Brain microvascular endothelial cell (primary cell): Measurements from ENCODE around the gene GPR162.

Experiments used
- DNase-seq: peaks from one replicate; pipeline ENCODE4 v3.0.0-alpha.2; 2020
- H3K27ac ChIP-seq: fragments of 250-450 bp; sonication (Bioruptor Pico); 2 replicates; pipeline ENCODE4 v1.5.1; 2020; ENCODE audit warnings: mild to moderate bottlenecking, moderate library complexity
- H3K27me3 ChIP-seq: fragments of 250-450 bp; sonication (Bioruptor Pico); replicated peaks from 2 replicates; pipeline ENCODE4 v1.5.1; 2020; ENCODE audit warnings: mild to moderate bottlenecking
- H3K36me3 ChIP-seq: fragments of 250-450 bp; sonication (Bioruptor Pico); replicated peaks from 2 replicates; pipeline ENCODE4 v1.5.1; 2020; ENCODE audit warnings: mild to moderate bottlenecking
- H3K4me3 ChIP-seq: 2 replicates; pipeline ENCODE4 v1.5.1; 2011; ENCODE audit warnings: low read depth, mild to moderate bottlenecking, control low read depth, low read length, moderate library complexity
- in situ Hi-C: cut with HindIII; loops from 2 replicates; pipeline ENCODE4 v1.10.0; 2017; ENCODE audit warnings: low sequenced_read_pairs, low pct_ligation_motif_present
- TF ChIP-seq, protein P1 (sequence below): IDR thresholded peaks from 2 replicates; pipeline ENCODE4 v1.5.1; 2011; ENCODE audit warnings: low read depth, mild to moderate bottlenecking, moderate library complexity, low read length, control low read depth, inconsistent platforms; ENCODE audit errors: missing control alignments

The GPR162 gene

DNA sequence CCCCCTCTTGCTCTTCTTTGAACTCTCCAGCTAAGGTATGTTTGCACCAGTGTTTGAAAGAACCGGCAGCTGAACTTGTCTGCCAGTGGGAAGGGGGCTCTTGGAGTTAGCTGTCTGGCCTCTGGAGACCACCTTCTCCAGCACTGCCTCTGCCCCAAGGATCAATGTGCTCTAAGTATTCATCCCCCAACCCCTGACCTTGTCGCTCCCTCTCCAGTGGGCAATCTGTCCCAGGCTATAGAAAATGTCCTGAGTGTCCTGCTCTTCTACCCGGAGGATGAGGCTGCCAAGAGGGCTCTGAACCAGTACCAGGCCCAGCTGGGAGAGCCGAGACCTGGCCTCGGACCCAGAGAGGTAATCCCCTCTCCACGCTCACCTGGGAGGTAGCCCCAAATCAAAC lies 9.4 kb downstream of the GPR162 start:
- DNase-seq: no peak
- TF ChIP-seq, protein P1, sequence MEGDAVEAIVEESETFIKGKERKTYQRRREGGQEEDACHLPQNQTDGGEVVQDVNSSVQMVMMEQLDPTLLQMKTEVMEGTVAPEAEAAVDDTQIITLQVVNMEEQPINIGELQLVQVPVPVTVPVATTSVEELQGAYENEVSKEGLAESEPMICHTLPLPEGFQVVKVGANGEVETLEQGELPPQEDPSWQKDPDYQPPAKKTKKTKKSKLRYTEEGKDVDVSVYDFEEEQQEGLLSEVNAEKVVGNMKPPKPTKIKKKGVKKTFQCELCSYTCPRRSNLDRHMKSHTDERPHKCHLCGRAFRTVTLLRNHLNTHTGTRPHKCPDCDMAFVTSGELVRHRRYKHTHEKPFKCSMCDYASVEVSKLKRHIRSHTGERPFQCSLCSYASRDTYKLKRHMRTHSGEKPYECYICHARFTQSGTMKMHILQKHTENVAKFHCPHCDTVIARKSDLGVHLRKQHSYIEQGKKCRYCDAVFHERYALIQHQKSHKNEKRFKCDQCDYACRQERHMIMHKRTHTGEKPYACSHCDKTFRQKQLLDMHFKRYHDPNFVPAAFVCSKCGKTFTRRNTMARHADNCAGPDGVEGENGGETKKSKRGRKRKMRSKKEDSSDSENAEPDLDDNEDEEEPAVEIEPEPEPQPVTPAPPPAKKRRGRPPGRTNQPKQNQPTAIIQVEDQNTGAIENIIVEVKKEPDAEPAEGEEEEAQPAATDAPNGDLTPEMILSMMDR: no peak

DNA sequence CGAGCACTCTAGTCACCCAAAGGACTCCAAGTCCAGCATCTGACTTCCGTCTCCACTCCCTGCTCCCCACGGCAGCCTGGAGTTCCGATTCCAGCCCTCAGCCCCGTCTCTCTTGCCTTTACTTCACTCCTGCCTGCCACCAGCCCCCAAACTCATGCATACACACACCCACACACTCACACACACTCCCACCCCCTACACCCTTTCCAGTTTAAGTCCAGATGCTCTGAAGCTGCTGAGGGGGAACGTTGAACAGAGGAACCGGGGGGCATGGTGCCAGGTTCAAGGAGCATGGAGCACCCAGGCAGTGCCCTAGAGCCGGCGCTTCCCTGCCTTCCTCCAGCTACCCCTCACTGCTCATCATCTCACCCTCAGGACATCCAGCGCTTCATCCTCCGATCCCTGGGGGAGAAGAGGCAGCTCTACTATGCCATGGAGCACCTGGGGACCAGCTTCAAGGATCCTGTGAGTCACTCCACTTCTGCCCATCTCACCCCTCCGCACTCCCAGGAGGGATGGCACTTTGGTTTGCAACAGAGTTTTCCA lies 9.9 kb downstream of the GPR162 start:
- in situ Hi-C loops: no loop called here
- Histone ChIP-seq H3K36me3 (peaks cover 45% of the 10 kb centered on the region), H3K4me3 (no peak overlapping the region), H3K27ac (no peak overlapping the region), H3K27me3 (no peaks in the 10 kb centered on the region)
- TF ChIP-seq, protein P1: no peak
- DNase-seq: no peak

More for the DNA sequence above, 9.4 kb downstream of the GPR162 start:
- Histone ChIP-seq H3K27ac (no peak overlapping the region), H3K27me3 (no peaks in the 10 kb centered on the region), H3K36me3 (peaks cover 41% of the 10 kb centered on the region), H3K4me3 (no peak overlapping the region)
- in situ Hi-C loops: no loop called here

- no peak overlapping the region for H3K27ac ChIP-seq
- peaks cover 51% of the 10 kb centered on the region for H3K36me3 ChIP-seq
- H3K27me3 ChIP-seq: no peaks in the 10 kb centered on the region
- in situ Hi-C loops: no loop called here
- TF ChIP-seq, protein P1: no peak
- H3K4me3 ChIP-seq: no peak overlapping the region
- no peak for DNase-seq
Measured at GRCh38 chr12:6832125-6832524, 10.5 kb downstream of the GPR162 start.

GRCh38 chr12:6833189-6833890 lies 11.7 kb downstream of the GPR162 start:
- in situ Hi-C loops: no loop called here
- TF ChIP-seq, protein P1: no peak
- Histone ChIP-seq H3K27me3 (no peaks in the 10 kb centered on the region), H3K27ac (no peak overlapping the region), H3K36me3 (peaks cover 63% of the 10 kb centered on the region), H3K4me3 (no peak overlapping the region)
- DNase-seq: no peak

GRCh38 chr12:6834254-6834653 lies 12.6 kb downstream of the GPR162 start:
- Histone ChIP-seq H3K36me3 (peaks cover 72% of the 10 kb centered on the region), H3K4me3 (no peak overlapping the region), H3K27me3 (no peaks in the 10 kb centered on the region), H3K27ac (no peak overlapping the region)
- in situ Hi-C loops: no loop called here
- TF ChIP-seq, protein P1: no peak
- DNase-seq: no peak
